Heart left ventricle (tissue), 16 donors: ENCODE results near the gene ANKRD45. TPM values are rescaled to one million over a fixed set of nuclear protein-coding genes. Genes with fewer than 3 reads are reported as not detected.
"Not testable (repeated sequence)": the region's sequence is repeated elsewhere in the genome, so short reads cannot be mapped to it uniquely, and the experiment has no call there.

Source experiments
- ATAC-seq, 4 donors: fragments of 200-7000 bp; cut with Tn5 transposase; one replicate each; pipeline ENCODE4 v1.9.1; 2020 to 2022; ENCODE audit warnings: moderate library complexity in 4 of 4, mild to moderate bottlenecking in 3 of 4, moderate number of reproducible peaks in 1 of 4
- DNase-seq, 5 donors: peaks; one replicate each; pipeline ENCODE4 v3.0.0-alpha.2; 2020
- H3K27ac ChIP-seq, 12 donors: fragments of 200-600 bp; sonication (generic) in 4 of 12; one replicate each; pipeline versions ENCODE4 v1.5.0 to v1.8.0; 2016 to 2022; ENCODE audit warnings: mild to moderate bottlenecking in 2 of 12
- H3K27me3 ChIP-seq, 9 donors: fragments of 200-600 bp; sonication (generic) in 2 of 9; one replicate each; pipeline versions ENCODE4 v1.5.1 to v1.8.0; 2016 to 2022; ENCODE audit warnings: mild to moderate bottlenecking in 3 of 9
- H3K36me3 ChIP-seq, 9 donors: fragments of 200-600 bp; sonication (generic) in 2 of 9; one replicate each; pipeline versions ENCODE4 v1.5.0 to v1.8.0; 2018 to 2022; ENCODE audit warnings: mild to moderate bottlenecking in 2 of 9
- H3K4me1 ChIP-seq, 12 donors: fragments of 200-600 bp; sonication (generic) in 4 of 12; one replicate each; pipeline versions ENCODE4 v1.5.0 to v1.8.0; 2016 to 2022; ENCODE audit warnings: mild to moderate bottlenecking in 3 of 12
- H3K4me3 ChIP-seq, 12 donors: fragments of 200-600 bp; sonication (generic) in 4 of 12; one replicate each; pipeline versions ENCODE4 v1.5.0 to v1.8.0; 2017 to 2022; ENCODE audit warnings: mild to moderate bottlenecking in 9 of 12, moderate library complexity in 4 of 12
- H3K9me3 ChIP-seq, 12 donors: fragments of 200-600 bp; sonication (generic) in 4 of 12; one replicate each; pipeline versions ENCODE4 v1.5.0 to v1.8.0; 2016 to 2022; ENCODE audit warnings: mild to moderate bottlenecking in 1 of 12
- POLR2A ChIP-seq, 2 donors: fragments of 450-650 bp; IDR thresholded peaks; one replicate each; pipeline ENCODE4 v1.6.1; 2017; ENCODE audit warnings: antibody characterized with exemption in 2 of 2, mild to moderate bottlenecking in 2 of 2, moderate library complexity in 2 of 2
- WGBS, 4 donors: extraction: QIAGEN DNeasy Blood & Tissue Kit in 2 of 4; methylation state at CpG; one replicate each; pipeline versions ENCODE4 v1.1.5 to v1.1.7; 2013 to 2018; 5-methylcytosine and 5-hydroxymethylcytosine counted together
- intact Hi-C, 10 donors: fragments of 100-400 bp; cut with DNase I; formaldehyde crosslinking; loops; one replicate each; pipeline versions ENCODE4 v1.11.1 to v1.14.2; 2022
- polyA plus RNA-seq, 2 donors: library from polyadenylated mRNA; stranded (reverse); fragments of 200-250 nt; gene quantifications; one replicate each; pipeline ENCODE4 v1.2.3, GENCODE V29; 2013
- total RNA-seq, 9 donors: library from RNA; depleted of rRNA in 2 of 9; stranded (reverse); fragments of >200 nt in 2 of 9; fragmentation: NEBNext Ultra II Directional in 3 of 9; extraction: Animal tissue kit (Norgen Biotek cat#: 25700) in 3 of 9; gene quantifications; one replicate each; pipeline versions ENCODE4 v1.1.0 to v1.2.4, GENCODE V29; 2016 to 2023
- TF ChIP-seq, protein P1 (sequence below), 12 donors: fragments of 200-600 bp; sonication (generic) in 4 of 12; IDR thresholded peaks; one replicate each; pipeline versions ENCODE4 v1.5.0 to v1.8.0; 2018 to 2022; ENCODE audit warnings: antibody characterized with exemption in 12 of 12, mild to moderate bottlenecking in 5 of 12
- donor health status: ischemic (EF 13 %, LVEDD 7.1; RV severe dilation, severe dysfunction).
- donor health status: healthy with polysubstance abuse.
- donor health status: DM: no; HTN: yes; CAD: no.
- donor health status: DM: no; HTN: no; CAD: no.
- donor health status: ischemic (EF 25% LVEDD 6.9; RV normal size, moderate dysfunction).
- donor health status: ischemic (EF 25% LVEDD 5.7; RV mildly dilated, moderate dysfunction).
- donor health status: healthy.
- donor health status: DM: yes; HTN: yes; CAD: no.
- donor health status: ischemic (EF 35%, LVEDD 5.7; RV mildly dilated, moderate dysfunction).
- donor health status: nonischemic (EF 11% LVEDD 7.7; RV severe dilation, severe dysfunction).
- donor health status: DM: yes; HTN: yes; CAD: no.
- donor health status: PGD.
- donor health status: ischemic (EF 29% LVEDD 5.4; RV normal size, mild dysfunction).
- donor health status: nonischemic (EF 23%, LVEDD 6.1; RV moderate dilation, normal function).

The ANKRD45 gene
- total and polyA plus RNA-seq, 11 donors = 0.18 to 0.27 (median 0.25) TPM; not detected in 6

DNA sequence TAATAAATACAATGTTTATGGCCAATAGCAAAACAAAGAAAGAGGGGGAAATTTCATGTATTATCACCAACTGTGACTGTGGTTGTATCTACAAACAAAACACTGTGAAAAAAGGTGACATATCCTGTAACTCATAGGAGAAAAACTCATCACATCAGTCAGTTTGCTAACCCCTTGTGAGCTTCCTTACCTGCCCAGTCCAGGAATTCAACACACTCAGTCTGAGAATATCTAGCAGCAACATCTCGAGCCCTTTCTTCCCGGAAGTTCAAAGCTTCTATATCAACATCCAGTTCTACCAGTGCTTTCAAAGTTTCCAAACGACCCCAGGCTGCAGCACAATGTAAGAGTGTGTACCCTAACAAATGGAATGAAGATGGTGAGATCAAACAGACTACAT, 23.0 kb downstream of the ANKRD45 start:
- Histone ChIP-seq H3K27me3 (no peaks in the 10 kb centered on the region), H3K36me3 (no peaks in the 10 kb centered on the region), H3K4me3 (no peak overlapping the region), H3K4me1 (no peaks in the 10 kb centered on the region), H3K27ac (no peak overlapping the region), H3K9me3 (peaks cover 0 to 11% (median 0%) of the 10 kb centered on the region in 12 donors)
- intact Hi-C loops = no loop called here
- WGBS, 4 donors = 64 to 74% (median 66%) methylated on average over 3 of the region's 3 CpGs
- ATAC-seq = no peak
- no peak for TF ChIP-seq POLR2A (IDR thresholded peaks at IDR 0.05)
- TF ChIP-seq, protein P1, sequence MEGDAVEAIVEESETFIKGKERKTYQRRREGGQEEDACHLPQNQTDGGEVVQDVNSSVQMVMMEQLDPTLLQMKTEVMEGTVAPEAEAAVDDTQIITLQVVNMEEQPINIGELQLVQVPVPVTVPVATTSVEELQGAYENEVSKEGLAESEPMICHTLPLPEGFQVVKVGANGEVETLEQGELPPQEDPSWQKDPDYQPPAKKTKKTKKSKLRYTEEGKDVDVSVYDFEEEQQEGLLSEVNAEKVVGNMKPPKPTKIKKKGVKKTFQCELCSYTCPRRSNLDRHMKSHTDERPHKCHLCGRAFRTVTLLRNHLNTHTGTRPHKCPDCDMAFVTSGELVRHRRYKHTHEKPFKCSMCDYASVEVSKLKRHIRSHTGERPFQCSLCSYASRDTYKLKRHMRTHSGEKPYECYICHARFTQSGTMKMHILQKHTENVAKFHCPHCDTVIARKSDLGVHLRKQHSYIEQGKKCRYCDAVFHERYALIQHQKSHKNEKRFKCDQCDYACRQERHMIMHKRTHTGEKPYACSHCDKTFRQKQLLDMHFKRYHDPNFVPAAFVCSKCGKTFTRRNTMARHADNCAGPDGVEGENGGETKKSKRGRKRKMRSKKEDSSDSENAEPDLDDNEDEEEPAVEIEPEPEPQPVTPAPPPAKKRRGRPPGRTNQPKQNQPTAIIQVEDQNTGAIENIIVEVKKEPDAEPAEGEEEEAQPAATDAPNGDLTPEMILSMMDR (IDR thresholded peaks at IDR 0.05) = no peak
- no peak for DNase-seq

DNA sequence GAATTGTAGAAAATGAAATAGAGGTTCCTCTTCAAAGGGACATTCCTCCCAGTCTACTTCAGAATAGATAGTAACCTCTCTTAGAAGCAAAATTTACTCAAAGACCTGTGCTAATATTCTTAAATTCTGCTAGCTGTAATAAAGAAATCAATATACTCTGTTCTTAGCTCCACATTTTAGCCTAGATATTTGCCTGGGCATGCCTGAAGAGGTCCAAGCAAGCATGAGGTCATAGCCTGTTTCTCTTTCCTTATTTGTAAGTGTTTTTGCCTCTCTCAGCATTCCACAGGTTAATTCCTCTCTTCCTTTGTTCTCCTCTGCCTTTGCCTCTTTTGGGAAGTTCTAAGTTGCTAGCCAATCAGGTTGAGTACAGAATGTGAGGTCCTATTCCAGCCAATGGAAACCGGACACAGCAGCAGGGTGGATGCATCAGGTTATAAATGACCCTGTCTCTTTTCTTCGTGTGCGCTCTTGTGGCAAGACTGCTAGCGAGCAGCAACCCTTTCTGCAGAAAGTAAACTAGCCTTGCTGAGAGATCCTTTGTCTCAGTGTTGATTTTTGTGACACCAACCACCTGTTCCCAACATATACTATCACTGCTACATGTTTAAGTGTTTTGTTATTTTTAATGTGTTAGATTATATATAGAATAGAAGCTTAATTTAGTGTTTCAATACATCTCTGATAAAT, 27.1 kb downstream of the ANKRD45 start:
- H3K36me3 ChIP-seq, DNase-seq, H3K27ac ChIP-seq, H3K27me3 ChIP-seq, H3K4me3 ChIP-seq, intact Hi-C loops, ATAC-seq, H3K4me1 ChIP-seq: not testable (repeated sequence)
- H3K9me3 ChIP-seq = peaks cover 0 to 12% (median 0%) of the 10 kb centered on the region in 12 donors
- 92 to 94% (median 93%) methylated on average over 4 of the region's 4 CpGs for WGBS, 4 donors

DNA sequence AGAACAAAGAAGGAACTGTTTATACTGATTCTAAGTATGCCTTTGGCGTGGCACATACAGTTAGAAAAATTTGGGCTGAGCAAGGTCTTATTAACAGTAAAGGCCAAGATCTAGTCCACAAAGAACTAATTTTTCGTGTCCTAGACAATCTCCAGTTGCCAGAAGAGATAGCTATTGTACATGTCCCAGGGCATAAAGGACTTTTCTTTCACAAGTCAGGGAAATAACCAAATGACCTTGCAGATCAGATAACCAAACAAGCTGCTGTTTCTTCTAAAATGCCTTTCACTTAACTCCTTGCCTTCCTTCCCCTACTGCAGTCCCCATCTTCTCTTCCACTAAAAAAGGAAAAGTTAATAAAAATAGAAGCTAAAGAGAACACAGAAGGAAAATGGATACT, 30.5 kb downstream of the ANKRD45 start:
- intact Hi-C loops = no loop called here
- no peaks in the 10 kb centered on the region for H3K27me3 ChIP-seq
- 34 to 52% (median 44%) methylated on average over 2 of the region's 2 CpGs for WGBS, 4 donors
- H3K9me3 ChIP-seq = peaks cover 0 to 13% (median 0%) of the 10 kb centered on the region in 12 donors
- TF ChIP-seq POLR2A (IDR thresholded peaks at IDR 0.05) = no peak
- TF ChIP-seq, protein P1 (IDR thresholded peaks at IDR 0.05) = no peak
- DNase-seq (no peak), ATAC-seq (no peak)
- H3K27ac ChIP-seq = no peak overlapping the region
- H3K4me1 ChIP-seq = no peaks in the 10 kb centered on the region
- H3K36me3 ChIP-seq = no peaks in the 10 kb centered on the region
- no peak overlapping the region for H3K4me3 ChIP-seq

DNA sequence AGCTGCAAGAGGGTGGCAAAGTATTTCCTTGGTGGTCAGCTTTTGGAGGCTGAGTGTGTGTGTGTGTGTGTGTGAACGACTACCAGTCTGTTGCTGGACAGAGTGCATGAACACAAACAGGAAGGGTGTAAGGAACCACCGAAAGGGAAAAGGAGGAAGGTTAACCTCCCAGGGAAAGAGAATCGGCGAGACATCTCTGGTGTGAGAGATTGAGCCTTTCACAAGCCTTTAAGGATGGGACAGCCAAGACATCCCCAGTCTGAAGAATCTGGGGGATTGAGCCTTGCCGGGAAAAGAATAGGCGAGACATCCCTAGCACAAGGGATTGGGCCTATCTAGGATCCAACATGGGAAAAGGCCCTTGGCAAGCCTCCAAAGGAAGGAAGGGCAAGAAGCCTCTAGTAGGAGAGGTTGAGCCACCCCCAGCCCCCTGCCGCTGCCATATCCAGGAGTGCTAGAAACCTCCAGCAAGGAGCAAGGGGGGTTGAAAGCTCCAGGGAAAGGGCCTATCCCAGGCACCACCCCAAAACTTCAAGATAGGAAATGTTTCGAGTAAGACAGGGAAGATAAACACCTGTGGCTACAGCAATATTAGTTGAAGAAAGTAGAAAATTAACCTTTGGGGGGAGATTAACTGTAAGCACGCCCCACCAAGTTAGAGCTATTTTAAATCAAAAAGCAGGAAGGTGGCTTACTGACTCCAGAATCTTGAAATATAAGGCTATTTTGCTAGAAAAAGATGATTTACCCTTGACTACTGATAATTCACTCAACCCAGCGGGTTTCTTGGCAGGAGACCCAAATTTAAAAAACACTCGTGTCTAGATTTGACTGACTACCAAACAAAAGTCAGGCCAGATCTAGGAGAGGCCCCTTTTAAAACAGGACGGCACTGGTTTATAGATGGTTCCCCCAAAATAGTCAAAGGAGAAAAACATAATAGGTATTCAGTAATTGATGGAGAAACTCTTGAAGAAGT, 31.3 kb downstream of the ANKRD45 start:
- ATAC-seq (no peak), DNase-seq (no peak)
- peaks cover 0 to 17% (median 0%) of the 10 kb centered on the region in 12 donors for H3K9me3 ChIP-seq
- WGBS, 4 donors = 75 to 83% (median 78%) methylated on average over 12 of the region's 12 CpGs
- no peak for TF ChIP-seq POLR2A (IDR thresholded peaks at IDR 0.05)
- TF ChIP-seq, protein P1 (IDR thresholded peaks at IDR 0.05) = no peak
- H3K27me3 ChIP-seq = no peaks in the 10 kb centered on the region
- no peaks in the 10 kb centered on the region for H3K4me1 ChIP-seq
- no peak overlapping the region for H3K27ac ChIP-seq
- no peaks in the 10 kb centered on the region for H3K36me3 ChIP-seq
- intact Hi-C loops = no loop called here
- no peak overlapping the region for H3K4me3 ChIP-seq

DNA sequence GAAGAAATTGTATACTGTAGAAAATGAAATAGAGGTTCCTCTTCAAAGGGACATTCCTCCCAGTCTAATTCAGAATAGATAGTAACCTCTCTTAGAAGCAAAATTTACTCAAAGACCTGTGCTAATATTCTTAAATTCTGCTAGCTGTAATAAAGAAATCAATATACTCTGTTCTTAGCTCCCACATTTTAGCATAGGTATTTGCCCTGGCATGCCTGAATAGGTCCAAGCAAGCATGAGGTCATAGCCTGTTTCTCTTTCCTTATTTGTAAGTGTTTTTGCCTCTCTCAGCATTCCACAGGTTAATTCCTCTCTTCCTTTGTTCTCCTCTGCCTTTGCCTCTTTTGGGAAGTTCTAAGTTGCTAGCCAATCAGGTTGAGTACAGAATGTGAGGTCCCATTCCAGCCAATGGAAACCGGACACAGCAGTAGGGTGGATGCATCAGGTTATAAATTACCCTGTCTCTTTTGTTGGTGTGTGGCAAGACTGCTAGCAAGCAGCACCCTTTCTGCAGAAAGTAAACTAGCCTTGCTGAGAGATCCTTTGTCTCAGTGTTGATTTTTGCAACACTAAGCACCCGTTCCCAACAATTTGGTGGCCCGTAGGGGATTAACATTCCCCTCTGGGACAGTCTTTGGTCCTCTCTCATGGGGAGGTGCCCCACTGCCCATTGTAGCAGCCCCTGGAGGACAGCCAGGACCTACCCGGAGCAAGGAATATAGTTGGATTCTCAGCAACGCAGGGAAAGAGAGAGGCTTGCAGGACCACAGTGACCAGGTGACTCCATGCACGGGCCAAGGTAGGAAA, 32.2 kb downstream of the ANKRD45 start:
- intact Hi-C loops, H3K4me1 ChIP-seq, DNase-seq, H3K36me3 ChIP-seq, ATAC-seq, H3K27ac ChIP-seq, H3K4me3 ChIP-seq, H3K27me3 ChIP-seq: not testable (repeated sequence)
- H3K9me3 ChIP-seq = peaks cover 0 to 14% (median 0%) of the 10 kb centered on the region in 12 donors
- WGBS, 4 donors = 90 to 94% (median 92%) methylated on average over 6 of the region's 6 CpGs
